ENCODE results near the gene TMPRSS6.
"Not testable (repeated sequence)": the region's sequence is repeated elsewhere in the genome, so short reads cannot be mapped to it uniquely, and the experiment has no call there.

TMPRSS6 gene

DNA sequence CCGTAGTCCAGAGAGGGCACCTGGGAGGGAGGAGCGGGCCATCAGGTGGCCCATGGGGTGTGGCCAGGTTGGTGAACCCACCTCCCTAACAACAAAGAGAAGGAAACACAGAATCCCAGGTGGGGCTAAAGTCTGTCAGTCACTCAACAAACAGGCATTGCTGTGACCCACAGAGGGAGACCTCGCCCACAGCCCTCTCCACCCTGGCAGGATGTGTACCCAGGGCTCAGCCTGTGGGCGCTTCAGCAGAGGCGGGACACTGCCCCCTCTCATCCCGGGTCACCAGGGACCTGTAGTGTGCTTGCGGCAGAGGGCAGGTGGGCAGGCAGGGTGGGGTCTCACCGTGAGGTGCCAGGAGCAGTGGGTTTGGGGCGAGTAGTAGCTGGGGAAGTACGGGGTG, 25.1 kb downstream of the TMPRSS6 start:
- DNase-seq, result no peak

DNA sequence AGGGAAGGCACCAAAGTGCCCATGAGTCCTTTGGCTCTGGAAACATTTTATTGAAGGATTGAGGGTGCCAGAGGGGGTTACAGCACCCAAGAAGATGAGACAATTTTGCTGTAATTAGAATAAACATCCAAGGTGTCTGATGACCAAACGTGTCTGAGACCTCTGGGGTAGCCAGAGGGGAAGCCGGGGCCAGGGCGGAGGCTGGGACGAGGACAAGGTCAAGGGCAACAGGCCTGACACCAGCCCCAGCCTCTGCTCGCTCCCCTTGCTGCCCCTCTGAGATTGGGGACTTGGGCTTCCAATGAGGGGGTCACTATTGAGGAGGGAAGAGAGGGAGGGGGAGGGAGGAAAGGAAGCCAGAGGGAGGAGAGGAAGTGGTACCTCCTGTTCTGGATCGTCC, 25.6 kb downstream of the TMPRSS6 start:
- no peak for DNase-seq

DNA sequence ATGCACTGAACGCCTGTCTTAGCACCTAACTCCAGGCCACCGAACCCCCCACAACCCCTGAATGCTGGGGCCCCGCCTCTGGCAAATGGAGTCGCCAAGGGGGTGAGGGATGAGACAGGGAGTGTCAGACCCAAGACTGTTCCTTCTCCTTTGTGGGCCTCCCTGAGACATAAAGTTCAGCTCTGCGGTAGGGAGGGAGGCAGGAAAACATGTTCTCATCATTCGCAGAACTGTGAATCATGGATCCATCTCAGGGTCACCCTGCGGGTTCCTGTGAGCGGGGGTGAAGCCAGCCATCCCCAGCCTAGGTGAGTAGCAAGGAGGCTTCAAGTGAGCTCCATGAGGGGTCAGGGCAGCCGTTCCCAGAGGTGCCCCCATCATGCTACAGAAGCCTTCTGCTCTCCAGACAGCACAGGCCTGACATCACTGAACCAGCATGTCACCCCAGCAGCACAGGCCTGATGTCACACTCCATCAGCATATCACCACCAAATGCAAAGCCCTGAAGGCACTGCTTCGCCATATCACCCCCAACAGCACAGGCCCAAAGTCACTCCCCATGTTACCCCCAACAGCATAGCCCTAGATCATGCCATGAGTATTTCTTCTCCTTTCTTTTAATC, 27.2 kb downstream of the TMPRSS6 start:
- no peak for DNase-seq

DNA sequence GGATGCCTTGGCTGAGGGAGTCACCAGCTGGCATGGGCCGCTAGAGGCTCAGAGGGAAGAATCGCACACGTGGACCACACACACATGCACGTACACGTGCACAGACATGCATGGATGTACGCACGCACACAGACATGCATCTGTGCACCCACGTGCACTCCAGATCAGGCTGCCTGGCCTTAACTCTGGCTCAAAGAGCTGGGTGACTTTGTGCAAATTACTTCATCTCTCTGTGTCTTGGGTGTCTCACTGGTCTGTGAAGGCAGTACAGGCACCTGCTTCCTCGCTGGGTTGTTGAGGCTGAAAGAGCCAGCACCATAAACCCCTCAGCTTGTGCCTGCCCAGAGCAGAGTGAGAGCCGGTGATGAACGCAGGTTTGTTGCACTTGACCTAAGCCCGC, 28.7 kb downstream of the TMPRSS6 start:
- no peak for DNase-seq

DNA sequence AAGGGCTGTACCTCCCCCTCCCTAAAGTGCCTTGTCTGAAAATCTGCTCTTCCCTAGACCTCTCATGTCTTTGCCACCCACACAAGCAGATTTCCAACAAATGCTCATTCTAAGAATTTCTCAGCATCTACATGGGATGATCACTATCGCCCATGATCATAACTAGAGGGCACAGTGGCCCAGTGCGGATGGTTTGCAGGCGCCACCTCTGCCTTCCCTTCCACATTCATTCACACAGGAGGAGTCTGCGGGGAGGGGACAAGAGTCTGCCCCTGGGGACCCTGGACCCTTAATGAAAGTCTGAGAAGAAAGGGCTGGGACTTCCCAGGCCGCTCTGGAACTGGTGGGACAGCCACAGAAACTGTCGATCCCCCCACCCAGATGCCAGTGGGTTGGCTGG, 29.1 kb downstream of the TMPRSS6 start:
- DNase-seq, result no peak

DNA sequence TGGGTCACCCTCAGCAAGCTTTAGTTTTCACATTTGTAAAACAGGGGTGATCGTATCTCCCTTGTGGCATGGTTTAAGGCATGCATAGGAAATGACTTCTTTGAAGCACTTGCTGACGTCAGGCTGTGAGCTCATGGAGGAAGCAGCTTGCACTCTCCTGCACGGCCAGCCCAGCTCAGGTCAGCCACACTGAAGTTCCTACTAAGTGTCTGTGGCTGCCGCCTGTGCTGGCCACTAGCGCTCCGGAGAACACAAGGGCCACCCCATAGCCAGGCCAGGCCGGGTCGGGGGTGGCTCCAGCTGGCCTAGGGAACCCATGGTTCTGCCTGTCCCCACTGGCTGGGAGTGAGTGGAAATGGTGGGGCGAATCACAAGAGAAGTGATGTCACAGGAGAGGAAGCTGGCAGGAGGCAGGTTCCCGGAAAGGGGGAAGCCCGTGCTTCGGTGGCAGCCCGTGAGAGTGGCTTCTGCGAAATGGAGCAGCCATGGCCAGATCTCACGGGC, 29.8 kb downstream of the TMPRSS6 start:
- peak; percentile 60 for DNase-seq

DNA sequence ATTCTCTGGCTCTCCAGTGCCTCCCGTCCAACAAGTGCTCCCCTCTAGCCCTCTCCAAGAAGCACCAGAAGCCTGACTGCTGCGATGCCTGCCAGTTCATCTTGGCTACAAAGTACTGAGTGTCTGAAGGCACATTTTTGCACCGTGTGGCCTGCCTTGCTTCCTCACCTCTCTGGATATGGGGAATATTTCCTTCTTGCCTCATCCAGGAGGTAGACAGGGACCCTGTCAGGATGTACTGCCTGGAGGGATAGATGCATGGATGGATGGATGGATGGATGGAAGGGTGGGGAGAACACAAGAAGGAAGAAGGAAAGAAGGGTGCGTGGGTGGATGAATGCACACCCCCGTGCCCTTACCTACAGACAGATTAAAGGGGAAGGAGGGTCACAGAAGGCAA, 30.4 kb downstream of the TMPRSS6 start:
- DNase-seq, result no peak

DNA sequence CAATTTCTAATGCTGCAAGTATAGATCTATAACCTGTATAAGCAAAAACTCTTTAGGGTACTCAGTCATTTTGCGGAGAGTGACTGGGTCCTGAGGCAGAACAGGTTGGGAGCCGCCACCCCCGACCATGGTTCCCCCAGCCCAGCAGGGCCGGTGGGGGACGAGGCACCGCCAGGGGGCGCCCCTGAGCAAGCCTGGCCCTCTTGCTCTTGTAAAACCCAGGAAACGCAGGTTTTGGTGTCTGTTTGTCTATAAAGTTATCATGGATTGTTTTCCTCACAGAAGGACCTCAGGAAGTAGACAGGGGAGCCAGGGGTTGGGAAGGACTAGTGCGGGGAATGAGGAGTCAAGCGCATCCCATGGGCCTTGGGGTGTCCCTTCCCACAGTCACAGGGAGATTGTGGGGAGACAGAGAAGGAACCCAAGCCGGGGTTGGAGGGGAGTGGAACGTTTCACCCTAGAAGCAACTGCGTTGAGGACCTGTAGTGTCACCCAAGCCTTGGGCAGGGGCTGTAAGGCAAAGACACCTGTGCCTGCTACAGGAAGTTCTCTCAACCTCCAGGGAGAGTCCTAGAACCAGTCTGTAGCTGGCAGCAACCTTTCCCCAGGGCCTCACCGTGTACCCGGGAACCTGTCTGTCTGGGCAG, 31.6 kb downstream of the TMPRSS6 start:
- peak; percentile 90 for DNase-seq

DNA sequence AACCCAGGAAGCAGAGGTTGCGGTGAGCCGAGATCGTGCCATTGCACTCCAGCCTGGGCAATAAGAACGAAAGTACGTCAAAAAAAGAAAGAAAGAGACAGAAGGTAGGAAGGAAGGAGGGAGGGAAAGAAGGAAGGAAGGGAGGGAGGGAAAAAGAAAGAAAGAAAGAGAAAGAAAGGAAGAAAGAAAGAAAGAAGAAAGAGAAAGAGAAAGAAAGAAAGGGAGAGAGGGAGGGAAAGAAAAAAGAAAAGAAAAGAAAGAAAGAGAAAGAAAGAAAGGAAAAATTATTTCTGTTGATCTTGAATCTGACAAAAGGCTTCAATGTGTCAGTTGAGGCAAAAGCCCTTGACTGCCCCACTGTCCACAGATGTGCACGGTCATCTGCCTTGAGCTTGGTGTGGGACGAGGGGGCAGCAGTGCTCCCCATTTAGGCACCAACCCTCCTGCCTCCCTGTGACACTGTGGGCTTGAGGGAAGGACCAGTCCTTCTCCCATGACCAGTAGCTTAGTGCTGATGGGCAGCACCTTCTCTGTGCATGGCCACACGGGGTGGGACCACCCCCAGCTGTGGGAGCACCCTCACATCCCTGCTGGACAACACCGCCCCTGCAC, 33.6 kb downstream of the TMPRSS6 start:
- no peak for DNase-seq

DNA sequence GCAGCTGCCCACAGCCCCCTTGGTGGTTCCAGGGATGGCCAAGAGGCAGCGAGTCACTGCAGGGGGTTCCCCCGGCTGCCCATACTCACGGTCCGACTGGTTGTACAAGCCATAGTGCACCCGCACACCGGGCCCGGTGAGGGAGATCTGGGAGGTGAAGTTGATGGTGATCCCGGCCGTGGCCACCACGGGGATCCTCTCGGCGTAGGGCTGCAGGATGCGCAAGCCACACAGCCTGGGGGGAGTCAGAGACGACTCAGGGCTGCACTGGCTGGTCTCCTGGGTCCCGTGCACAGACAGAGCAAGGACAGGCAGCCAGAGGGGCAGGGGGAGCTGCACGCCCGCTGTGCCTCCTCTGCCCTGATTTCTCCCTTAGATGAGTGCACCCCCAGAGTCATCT, 34.5 kb downstream of the TMPRSS6 start:
- no peak for DNase-seq

DNA sequence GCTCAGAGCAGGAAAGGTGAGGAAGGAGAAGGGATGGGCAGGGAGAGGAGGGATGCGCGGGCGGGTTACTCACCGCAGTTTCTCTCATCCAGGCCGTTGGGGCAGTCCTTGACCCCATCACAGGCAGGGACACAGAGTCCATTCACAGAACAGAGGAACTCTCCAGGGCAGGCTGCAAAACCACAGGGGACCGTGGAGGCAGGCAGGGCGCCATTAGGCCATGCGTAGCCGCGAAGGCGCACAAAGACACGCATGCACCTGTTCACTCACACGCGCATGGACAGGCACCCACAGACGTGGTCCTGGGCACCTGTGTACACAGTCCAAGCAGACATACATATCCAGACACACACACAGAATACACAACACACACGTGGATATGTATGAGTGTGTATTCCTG, 35.0 kb downstream of the TMPRSS6 start:
- no peak for DNase-seq

DNA sequence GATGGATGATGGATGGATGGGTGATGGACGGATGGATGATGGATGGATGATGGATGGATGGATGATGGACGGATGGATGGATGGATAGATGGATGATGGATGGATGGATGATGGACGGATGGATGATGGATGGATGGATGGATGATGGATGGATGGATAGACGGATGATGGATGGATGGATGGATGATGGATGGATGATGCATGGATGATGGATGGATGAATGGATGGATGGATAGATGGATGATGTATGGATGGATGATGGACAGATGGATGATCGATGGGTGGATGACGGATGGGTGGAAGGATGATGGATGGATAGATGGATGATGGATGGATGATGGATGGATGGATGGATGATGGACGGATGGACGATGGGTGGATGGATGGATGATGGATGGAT, 36.8 kb downstream of the TMPRSS6 start:
- DNase-seq, result no peak

DNA sequence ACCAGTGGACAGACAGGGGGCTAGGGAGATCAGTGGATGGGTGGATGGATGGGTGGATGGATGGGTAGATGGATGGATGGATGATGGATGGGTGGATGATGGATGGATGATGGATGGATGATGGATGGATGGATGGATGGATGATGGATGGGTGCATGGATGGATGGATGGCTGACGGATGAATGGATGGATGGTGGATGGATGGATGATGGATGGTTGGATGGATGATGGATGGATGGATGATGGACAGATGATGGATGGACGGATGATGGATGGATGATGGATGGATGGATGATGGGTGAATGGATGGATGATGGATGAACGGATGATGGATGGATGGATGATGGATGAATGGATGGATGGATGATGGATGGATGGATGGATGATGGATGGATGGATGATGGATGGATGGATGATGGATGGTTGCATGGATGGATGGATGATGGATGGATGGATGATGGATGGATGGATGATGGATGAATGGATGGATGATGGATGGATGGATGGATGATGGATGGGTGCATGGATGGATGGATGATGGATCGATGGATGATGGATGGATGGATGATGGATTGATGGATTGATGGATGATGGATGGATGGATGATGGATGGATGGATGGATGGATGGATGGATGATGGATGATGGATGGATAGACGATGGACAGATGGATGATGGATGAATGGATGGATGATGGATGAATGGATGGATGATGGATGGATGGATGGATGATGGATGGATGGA, 37.5 kb downstream of the TMPRSS6 start:
- not testable (repeated sequence) for DNase-seq

DNA sequence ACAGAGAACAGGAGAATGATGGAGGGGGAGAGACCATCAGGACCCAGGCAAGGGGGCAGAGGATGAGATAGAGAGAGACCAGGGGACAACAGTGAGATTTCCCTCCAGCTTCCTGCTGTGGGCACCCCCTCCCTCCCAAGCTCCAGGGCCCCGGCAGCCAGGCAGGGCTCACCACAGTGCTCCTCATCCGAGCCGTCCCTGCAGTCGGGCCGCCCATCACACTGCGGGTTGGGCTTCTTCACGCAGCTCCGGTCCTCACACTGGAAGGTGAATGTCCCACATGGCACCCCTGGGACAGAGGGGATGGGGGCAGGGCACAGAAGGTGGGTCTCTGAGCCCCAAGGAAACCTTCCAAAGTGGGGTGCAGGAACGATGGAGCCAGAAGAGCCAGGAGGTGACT, 38.8 kb downstream of the TMPRSS6 start:
- no peak for DNase-seq

DNA sequence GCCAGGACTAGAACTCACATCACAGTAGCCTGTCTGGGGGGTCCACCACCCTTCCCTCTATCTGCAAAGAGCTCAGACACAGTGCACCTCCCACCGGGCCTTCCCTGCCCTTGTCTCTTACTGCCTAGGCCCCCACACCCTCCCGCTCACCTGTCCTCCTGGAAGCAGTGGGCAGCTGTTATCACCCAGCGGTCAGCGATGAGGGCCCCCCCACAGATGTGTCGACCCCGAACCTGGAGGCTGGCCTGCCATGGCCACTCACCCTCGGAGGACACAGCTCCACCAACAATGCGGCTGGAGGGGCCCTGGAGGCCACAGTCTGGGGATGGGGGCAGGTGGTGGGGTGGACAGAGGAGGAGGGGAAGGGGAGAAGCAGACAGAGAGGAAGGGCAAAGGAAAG, 39.2 kb downstream of the TMPRSS6 start:
- DNase-seq, result no peak

DNA sequence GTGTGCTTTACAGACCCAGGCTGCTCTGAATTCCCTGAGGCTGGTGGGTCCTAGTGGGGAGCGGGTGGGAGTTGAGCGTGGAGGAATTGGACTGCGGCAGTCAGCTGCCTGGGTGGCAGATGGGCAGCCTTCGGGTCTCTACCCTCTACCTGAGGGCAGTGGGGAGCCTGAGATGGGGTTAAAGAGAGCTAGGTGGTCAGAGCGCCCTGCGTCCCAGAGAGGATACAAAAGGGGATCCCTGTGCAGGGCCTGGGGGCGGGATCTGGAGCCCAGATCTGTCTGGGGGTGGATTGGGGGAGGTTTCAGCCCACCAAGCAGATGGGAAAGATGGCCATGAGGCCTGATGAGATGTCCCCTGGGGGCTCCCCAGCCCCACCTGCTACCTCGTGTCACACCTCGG, 39.8 kb downstream of the TMPRSS6 start:
- DNase-seq, result no peak

DNA sequence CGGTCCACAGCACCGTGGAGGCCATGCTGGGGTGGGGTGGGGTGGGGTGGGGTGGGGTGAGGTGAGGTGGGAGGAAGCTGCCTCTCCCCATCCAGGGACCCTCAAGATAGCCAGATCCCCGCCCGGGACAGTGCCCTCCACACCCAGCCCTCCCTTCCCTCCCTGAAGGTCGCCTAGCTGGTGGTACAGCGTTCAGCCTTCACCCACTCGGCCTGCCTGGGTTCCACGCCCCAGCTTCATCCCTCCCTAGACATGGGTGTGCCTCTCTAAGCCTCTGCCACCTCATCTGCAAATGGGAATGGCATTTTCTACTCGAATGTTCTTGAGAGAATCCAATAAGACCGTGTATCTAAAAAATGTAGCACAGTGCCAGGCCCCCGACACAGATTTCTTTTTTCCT, 40.2 kb downstream of the TMPRSS6 start:
- DNase-seq, result no peak

DNA sequence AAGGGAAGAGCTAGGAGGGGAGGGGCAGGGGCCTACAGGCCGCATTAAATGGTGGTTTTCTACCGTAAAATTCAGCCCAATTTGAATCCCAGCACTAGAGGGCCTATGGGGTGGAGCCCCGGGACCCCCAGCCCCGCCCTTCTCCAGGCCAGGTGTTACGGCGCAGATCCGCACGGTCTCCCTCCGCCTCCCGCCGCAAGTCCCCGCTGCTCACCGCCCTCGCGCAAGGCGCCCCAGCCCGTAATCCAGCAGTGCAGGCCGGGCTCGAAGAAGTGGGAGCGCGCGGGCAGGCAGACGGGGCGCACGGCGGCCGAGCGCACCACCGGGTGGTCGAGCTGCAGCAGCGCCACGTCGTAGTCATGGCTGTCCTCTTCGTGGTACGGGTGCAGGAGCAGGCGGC, 40.7 kb downstream of the TMPRSS6 start:
- no peak for DNase-seq

DNA sequence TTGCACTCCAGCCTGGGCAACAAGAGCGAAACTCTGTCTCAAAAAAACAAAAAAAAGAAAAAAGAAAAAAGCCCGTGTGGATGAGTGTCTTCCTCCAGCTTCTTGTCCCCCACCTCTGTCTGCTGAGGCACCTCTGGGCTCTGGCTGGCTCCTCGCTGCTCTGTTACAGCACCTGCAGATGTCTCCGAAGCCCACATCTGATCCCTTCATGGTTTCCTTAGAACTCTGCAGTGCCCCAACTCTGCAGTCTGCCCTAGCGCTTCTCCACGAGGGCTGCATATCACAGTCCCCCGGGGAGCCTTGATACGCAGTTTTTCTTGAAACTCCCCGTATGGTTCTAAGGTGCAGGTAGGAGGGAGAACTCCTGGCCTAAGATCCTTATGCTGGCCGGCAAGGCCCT, 42.1 kb downstream of the TMPRSS6 start:
- no peak for DNase-seq

DNA sequence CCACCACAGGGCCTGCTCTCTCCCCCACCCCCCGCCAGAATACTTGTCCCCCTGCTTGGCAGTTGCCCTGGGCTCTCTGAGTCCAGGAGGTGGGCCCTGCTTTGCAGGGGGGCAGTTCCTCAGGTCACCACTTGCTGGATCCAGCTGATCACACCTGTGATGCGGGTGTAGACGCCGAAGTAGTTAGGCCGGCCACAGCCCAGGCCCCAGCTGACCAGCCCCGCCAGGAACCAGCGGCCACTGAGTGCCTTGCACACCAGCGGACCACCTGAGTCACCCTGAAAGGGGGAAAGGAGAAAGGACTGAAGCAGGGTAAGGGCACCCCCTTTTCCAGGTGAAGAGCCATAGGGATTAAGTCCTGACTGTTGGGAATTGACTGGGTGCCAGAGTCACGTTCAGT, 43.6 kb downstream of the TMPRSS6 start:
- DNase-seq, result no peak

DNA sequence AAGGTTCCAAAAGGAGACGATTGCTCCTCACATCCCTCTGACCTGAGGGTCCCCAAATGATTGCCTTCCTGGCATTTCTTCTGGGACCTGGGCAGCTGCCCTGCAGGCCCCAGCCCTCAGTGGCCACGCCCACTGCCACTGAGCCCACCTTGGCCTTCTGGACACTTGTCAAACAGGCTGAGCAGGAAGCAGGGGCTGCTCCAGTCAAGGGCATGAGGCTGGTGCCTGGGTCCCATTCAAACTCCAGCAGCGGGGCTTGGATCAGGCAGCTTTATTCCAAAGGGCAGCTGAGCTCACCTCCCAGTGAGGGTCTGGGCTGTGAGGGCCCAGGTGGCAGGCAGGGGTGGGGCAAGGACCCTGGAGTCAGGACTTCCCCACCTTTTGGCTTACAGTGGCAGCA, 44.3 kb downstream of the TMPRSS6 start:
- DNase-seq, result no peak

DNA sequence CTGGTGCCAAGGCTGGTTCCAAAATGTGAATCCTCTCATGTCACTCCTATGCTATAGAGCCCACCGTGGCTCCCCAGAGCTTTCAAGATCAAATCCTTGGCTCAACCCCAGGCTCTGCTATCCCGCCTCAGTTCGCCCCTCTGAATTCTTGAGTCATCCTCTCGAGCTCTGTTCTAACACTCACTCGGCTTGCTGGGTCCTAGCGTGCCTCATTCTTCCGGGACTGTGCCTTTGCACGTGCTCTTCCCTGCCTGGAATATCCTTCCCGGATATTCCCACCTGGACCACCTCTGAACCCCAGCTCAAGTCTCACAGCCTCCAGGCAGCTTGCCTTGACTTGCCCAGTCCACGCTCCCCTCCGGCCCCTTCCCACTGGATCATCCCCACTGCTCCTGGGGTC, 45.0 kb downstream of the TMPRSS6 start:
- no peak for DNase-seq

DNA sequence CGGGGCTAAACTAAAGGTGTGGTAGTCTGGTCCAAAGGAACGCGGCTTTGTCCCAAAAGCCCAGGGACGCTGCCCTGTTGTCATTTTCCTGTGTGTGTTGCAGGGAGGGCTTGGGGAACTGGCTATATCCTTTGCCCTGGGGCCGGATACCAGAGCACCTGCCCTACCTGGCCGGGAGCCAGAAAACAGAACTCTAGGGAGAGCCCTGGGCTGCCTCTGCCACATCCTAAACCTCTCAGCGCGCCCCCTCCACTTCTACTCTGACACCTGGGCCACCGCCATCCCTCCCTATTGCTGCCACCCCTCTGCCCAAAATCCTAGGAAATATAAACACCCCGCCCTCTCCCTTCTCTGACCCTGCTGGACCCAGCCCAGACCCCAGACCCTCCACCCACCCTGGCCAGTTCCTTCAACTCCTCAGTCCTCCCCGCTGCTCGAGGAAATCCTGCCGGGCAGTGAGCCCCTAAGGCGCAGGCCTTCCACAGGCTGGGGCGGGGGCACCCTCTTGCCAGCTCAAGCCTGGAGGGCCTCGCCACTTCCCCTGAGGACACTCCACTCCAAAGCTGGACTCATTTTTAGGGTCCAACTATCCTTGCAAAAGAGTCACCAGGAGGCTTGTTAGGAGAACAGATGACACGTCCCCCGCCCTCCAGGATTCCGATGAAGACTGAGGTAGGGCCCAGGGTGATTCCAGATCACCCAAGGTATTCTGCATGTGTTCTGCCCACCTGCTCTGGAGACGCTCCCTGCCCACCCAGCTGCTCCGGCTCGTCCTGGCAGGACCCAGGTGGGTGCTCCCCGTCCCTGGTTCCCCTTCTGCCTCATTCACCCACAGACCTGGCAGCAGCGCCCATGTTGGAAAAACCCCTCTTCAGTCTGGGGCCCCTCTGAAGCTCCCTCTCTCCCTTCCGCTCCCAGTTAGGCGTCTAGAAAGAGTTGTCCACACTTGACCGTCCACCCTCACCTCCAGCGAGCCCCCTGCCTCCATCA, 45.8 kb downstream of the TMPRSS6 start:
- DNase-seq, result no peak

Data from stimulated activated CD4-positive, alpha-beta T cell treated with anti-CD3 and anti-CD28 coated beads, Interleukin-12 subunit alpha, Interleukin-12 subunit beta, amount 100 ng/mL, for 4 hours (primary cell).